HCT116 (cell line): ENCODE results near the gene KRT33B.

Experiments used
- EGR1 ChIP-seq: IDR thresholded peaks from 2 replicates; pipeline ENCODE4 v1.6.1; 2012; ENCODE audit warnings: low read depth
- POLR2A ChIP-seq: IDR thresholded peaks from 2 replicates; pipeline ENCODE4 v1.7.0; 2011; ENCODE audit warnings: borderline replicate concordance; ENCODE audit not compliant: insufficient read depth, insufficient read length; ENCODE audit errors: extremely low read depth
- TF ChIP-seq, protein P1 (sequence below), 3 experiments: fragments of 200-600 bp in 1 of 3; sonication (generic) in 1 of 3; IDR thresholded peaks in 2 of 3; conservative IDR thresholded peaks in 1 of 3; 2 replicates each; pipeline ENCODE4 v1.5.1; 2012 to 2017; ENCODE audit warnings: low read depth in 2 of 3, low read length in 2 of 3, antibody characterized with exemption in 1 of 3, borderline replicate concordance in 1 of 3, control low read depth in 1 of 3, mild to moderate bottlenecking in 1 of 3, mixed read lengths in 1 of 3, mixed run types in 1 of 3, moderate library complexity in 1 of 3; ENCODE audit not compliant: insufficient read depth in 1 of 3

DNA sequence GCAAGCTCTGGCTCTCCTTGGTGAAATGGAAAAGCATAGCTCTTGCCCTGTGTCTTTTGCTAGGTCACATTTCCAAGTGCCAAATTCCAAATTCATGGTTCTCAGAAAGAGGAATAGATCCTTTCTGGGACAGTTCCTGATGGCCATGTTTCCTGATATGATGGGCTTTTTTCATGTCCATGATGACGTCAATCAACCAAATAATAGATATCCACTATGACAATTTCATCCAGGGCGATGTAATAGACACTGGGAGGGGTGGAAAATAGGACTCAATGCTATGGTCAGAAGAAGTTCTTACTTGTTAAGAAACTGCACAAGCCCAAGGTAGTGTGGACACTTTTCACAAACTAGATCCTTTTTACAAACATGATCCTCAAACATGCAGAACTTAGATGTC, 18.4 kb downstream of the KRT33B start:
- TF ChIP-seq, protein P1, sequence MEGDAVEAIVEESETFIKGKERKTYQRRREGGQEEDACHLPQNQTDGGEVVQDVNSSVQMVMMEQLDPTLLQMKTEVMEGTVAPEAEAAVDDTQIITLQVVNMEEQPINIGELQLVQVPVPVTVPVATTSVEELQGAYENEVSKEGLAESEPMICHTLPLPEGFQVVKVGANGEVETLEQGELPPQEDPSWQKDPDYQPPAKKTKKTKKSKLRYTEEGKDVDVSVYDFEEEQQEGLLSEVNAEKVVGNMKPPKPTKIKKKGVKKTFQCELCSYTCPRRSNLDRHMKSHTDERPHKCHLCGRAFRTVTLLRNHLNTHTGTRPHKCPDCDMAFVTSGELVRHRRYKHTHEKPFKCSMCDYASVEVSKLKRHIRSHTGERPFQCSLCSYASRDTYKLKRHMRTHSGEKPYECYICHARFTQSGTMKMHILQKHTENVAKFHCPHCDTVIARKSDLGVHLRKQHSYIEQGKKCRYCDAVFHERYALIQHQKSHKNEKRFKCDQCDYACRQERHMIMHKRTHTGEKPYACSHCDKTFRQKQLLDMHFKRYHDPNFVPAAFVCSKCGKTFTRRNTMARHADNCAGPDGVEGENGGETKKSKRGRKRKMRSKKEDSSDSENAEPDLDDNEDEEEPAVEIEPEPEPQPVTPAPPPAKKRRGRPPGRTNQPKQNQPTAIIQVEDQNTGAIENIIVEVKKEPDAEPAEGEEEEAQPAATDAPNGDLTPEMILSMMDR (IDR thresholded peaks at IDR 0.05 in 2 of 3, conservative IDR thresholded peaks at IDR 0.05 in 1 of 3; ENCODE audit: borderline replicate concordance in 1 of 3, insufficient read depth in 1 of 3, low read depth in 2 of 3, low read length in 2 of 3) = no peak
- no peak for TF ChIP-seq POLR2A
- TF ChIP-seq EGR1 = no peak
